Activated CD8-positive, alpha-beta T cell treated with anti-CD3 and anti-CD28 coated beads for 36 hours (primary cell): ENCODE results near the gene C16orf90. TPM values are rescaled to one million over a fixed set of nuclear protein-coding genes. Genes with fewer than 3 reads are reported as not detected.
A peak's percentile ranks its signal among the peaks of the same experiment; 100 is the strongest.

Experiments
- ATAC-seq: fragments of 200-7000 bp; cut with Tn5 transposase; one replicate; pipeline ENCODE4 v1.10.0; 2021; ENCODE audit warnings: mild to moderate bottlenecking, moderate library complexity
- CTCF ChIA-PET: fragments of 350-600 bp; sonication (Branson Sonifier 250); formaldehyde crosslinking; loops from one replicate; lab custom pipeline; 2021; ENCODE audit warnings: antibody characterized with exemption; lab: Charles Lee
- POLR2A ChIA-PET: fragments of 350-600 bp; sonication (Branson Sonifier 250); formaldehyde crosslinking; loops from one replicate; lab custom pipeline; 2021; ENCODE audit warnings: antibody characterized with exemption; lab: Charles Lee
- DNase-seq: peaks from one replicate; pipeline ENCODE4 v3.0.0-alpha.2; 2020
- H3K27ac Mint-ChIP-seq: one replicate; pipeline ENCODE4 v1.8.0; 2021; ENCODE audit warnings: mild to moderate bottlenecking, mixed read lengths
- H3K27me3 Mint-ChIP-seq: one replicate; pipeline ENCODE4 v1.8.0; 2021; ENCODE audit warnings: mixed read lengths
- H3K36me3 Mint-ChIP-seq: one replicate; pipeline ENCODE4 v1.8.0; 2021; ENCODE audit warnings: low read depth, mixed read lengths
- H3K4me1 Mint-ChIP-seq: one replicate; pipeline ENCODE4 v1.8.0; 2021; ENCODE audit warnings: low read depth, mixed read lengths
- H3K4me3 Mint-ChIP-seq: one replicate; pipeline ENCODE4 v1.8.0; 2021; ENCODE audit warnings: mild to moderate bottlenecking, moderate library complexity, mixed read lengths
- H3K9me3 Mint-ChIP-seq: one replicate; pipeline ENCODE4 v1.8.0; 2021; ENCODE audit warnings: mixed read lengths
- intact Hi-C: fragments of 100-400 bp; cut with micrococcal nuclease; formaldehyde crosslinking; loops from one replicate; pipeline ENCODE4 v1.10.0; 2022
- total RNA-seq, 2 experiments: library from RNA; stranded (reverse); gene quantifications; one replicate each; pipeline ENCODE4 v1.2.3, GENCODE V29; 2021
- TF ChIP-seq, protein P1 (sequence below): fragments of 200-600 bp; IDR thresholded peaks from one replicate; pipeline ENCODE4 v1.8.0; 2022; ENCODE audit warnings: antibody characterized with exemption, mild to moderate bottlenecking

C16orf90 gene
- total RNA-seq, 2 experiments from 2014 or later = not detected

DNA sequence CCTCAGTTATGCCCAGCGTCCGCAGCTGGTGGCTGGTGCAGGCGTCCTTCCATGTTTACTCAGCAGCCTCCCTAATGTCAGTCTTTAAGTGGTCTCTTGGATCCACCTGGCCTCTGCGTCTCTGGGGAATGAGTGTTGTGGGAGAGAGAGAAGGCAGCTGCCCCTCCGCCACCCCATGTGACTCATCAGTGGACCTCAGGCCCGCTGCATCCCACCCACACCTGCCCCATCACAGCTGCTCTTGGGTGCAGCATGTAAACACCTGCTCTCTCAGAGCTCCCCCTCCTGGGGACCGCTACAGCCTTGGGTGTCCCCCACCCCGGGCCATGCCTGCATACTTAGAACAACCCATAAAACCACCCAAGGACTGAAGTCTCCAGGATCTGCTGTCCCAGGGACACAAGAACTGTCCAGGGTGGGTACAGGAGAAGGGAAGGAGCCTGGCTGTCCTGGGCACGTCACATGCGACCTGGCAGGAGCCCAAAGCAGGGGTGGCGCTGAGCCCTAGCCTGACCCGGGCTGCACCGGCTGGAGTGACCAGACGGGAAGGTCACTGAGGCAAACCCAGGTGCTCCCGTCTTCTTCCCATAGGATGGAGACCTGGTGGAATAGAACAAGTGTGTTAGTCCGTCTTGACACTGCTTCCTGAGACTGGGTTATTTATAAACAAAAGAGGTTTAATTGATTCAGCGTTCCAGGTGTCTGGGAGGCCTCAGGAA, 4.2 kb downstream of the C16orf90 start:
- Mint-ChIP-seq H3K36me3 (no peaks in the 10 kb centered on the region), H3K9me3 (no peaks in the 10 kb centered on the region), H3K27ac (no peak overlapping the region), H3K27me3 (no peaks in the 10 kb centered on the region), H3K4me3 (no peak overlapping the region), H3K4me1 (no peaks in the 10 kb centered on the region)
- intact Hi-C loops = no loop called here
- TF ChIP-seq, protein P1, sequence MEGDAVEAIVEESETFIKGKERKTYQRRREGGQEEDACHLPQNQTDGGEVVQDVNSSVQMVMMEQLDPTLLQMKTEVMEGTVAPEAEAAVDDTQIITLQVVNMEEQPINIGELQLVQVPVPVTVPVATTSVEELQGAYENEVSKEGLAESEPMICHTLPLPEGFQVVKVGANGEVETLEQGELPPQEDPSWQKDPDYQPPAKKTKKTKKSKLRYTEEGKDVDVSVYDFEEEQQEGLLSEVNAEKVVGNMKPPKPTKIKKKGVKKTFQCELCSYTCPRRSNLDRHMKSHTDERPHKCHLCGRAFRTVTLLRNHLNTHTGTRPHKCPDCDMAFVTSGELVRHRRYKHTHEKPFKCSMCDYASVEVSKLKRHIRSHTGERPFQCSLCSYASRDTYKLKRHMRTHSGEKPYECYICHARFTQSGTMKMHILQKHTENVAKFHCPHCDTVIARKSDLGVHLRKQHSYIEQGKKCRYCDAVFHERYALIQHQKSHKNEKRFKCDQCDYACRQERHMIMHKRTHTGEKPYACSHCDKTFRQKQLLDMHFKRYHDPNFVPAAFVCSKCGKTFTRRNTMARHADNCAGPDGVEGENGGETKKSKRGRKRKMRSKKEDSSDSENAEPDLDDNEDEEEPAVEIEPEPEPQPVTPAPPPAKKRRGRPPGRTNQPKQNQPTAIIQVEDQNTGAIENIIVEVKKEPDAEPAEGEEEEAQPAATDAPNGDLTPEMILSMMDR = no peak
- ChIA-PET CTCF (interaction anchor here (1.0 kb wide), 1 partner anchor 10 kb away, joined by 3 read pairs; the partner anchor contains the start of gene CLUAP1), POLR2A (interaction anchor here (1.2 to 1.9 kb wide), 2 partner anchors 11 to 24 kb away, joined by 3 to 5 read pairs; no protein-coding TSS in a partner anchor)
- ATAC-seq (peak; percentile 32), DNase-seq (peak; percentile 27)

DNA sequence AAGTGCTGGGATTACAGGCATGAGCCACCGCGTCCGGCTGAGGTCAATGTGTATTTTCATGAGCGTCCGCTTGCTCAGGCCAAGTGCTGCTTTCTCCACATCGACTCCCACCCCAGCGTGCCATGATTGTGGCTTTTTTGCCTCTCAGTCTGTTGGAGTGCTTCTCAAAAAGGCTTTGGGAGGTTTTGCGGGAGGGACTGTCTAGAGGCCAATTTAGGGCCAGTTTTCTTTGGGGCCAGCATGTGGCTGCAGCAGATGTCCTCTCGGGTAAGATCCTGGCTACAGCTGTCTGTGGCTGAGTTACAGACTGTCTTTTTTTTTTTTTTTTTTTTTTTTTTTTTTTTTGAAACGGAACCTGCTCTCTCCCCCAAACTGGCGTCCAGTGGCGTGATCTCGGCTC, 6.5 kb downstream of the C16orf90 start:
- intact Hi-C loops = no loop called here
- TF ChIP-seq, protein P1 = no peak
- Mint-ChIP-seq H3K9me3 (no peaks in the 10 kb centered on the region), H3K4me3 (no peak overlapping the region), H3K4me1 (no peaks in the 10 kb centered on the region), H3K27ac (no peak overlapping the region), H3K27me3 (no peaks in the 10 kb centered on the region), H3K36me3 (peaks cover 3% of the 10 kb centered on the region)
- POLR2A ChIA-PET = interaction anchor here (0.6 kb wide), 1 partner anchor 901 kb away, joined by 7 read pairs; no protein-coding TSS in a partner anchor
- DNase-seq = no peak
- CTCF ChIA-PET = interaction anchor here (1.1 kb wide), 1 partner anchor 38 kb away, joined by 3 read pairs; no protein-coding TSS in a partner anchor
- ATAC-seq = no peak

DNA sequence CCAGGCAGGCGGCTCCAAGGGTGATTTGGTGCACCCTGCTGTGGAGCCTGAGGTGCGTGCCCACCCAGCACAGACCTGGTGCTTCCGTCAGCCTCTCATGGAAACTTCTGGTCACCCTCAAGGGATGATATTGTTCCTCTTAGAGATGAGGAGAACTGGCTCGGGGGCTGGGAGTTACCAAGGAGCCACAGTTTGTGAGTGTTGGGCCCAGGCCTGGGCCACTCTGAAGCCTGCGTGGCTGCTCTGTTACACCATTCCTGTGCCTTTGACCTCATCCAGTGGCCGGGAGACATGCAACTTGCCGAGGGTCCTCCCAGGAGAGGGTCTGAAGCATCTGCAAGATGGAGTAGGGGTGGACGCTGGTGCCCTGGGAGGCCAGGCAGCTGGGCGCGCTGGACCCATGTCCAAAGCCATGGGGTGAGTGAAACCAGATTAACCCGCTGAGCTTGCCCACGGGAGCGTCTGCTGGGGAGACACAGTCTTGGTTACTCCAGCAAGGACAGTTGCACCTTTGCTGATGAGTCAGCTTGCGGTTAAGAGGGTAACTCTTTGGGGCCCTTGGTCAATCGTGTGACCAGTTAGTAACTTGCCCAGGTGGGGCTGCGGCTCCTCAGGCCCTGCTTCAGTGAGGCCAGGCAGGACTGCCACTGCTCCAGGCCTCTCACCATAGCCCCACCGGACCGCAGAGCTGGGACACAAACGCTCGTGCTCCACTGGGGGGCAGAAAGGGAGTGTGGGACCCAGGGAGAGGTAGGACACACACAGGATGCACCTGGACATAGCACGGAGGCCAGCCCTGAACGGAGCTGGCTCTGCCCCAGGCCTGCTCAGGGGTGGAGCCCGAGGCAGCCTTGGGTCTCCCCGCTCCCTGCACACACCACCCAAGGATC, 7.5 kb downstream of the C16orf90 start:
- intact Hi-C loops = no loop called here
- Mint-ChIP-seq H3K36me3 (peaks cover 9% of the 10 kb centered on the region), H3K27ac (no peak overlapping the region), H3K27me3 (no peaks in the 10 kb centered on the region), H3K9me3 (no peaks in the 10 kb centered on the region), H3K4me1 (no peaks in the 10 kb centered on the region), H3K4me3 (no peak overlapping the region)
- CTCF ChIA-PET = no interaction called here
- DNase-seq (no peak), ATAC-seq (no peak)
- TF ChIP-seq, protein P1 = no peak
- POLR2A ChIA-PET = interaction anchor here (1.0 kb wide), 1 partner anchor 175 kb away, joined by 5 read pairs; no protein-coding TSS in a partner anchor

DNA sequence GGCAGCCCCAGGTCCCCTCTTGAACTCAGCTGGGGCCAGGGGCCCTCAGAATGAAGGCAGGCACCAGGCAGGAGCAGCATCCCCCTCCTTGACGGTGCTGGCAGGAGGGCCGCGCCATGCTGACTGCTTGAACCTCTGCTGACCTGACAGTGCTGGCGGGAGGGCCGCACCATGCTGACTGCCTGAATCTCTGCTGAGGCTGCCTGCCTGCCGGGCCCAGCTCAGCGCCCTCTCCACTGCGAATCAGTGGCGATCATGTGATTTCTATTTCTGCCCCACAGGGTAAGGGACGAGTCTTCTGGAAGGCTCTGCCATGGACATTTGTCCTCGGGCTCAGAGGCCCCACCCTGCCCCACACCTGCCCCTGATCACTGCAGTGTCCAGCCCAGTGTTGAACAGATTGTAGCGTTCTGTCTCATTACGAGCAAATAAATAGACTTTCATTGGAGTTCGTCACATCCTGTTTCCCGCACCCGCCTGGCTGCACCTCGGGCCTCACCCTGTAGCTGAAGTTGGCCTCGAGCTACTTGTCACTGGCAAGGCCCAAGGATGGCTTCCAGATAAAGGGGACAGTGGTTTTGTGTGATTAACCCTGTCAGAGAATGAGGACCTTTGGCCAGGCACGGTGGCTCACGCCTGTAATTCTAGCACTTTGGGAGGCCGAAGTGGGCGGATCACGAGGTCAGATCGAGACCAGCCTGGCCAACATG, 8.6 kb downstream of the C16orf90 start:
- ChIA-PET CTCF (no interaction called here), POLR2A (no interaction called here)
- Mint-ChIP-seq H3K4me1 (no peaks in the 10 kb centered on the region), H3K27me3 (no peaks in the 10 kb centered on the region), H3K9me3 (no peaks in the 10 kb centered on the region), H3K4me3 (no peak overlapping the region), H3K27ac (no peak overlapping the region), H3K36me3 (peaks cover 14% of the 10 kb centered on the region)
- ATAC-seq (no peak), DNase-seq (no peak)
- TF ChIP-seq, protein P1 = no peak
- intact Hi-C loops = no loop called here
